Activated CD8-positive, alpha-beta memory T cell treated with anti-CD3 and anti-CD28 coated beads, Interleukin-2, amount 10 ng/mL, durations not matched to agents 7 days and 5 days (primary cell): Measurements from ENCODE around the gene ANAPC15. TPM values are rescaled to one million over a fixed set of nuclear protein-coding genes. Genes with fewer than 3 reads are reported as not detected.

Experiments
- ATAC-seq: fragments of 150-1000 bp; cut with Tn5 transposase; one replicate; pipeline ENCODE4 v1.10.0; 2021; ENCODE audit warnings: moderate library complexity
- CTCF ChIA-PET: fragments of 350-600 bp; sonication (Branson Sonifier 250); formaldehyde crosslinking; loops from one replicate; lab custom pipeline; 2021; ENCODE audit warnings: antibody characterized with exemption; lab: Charles Lee
- DNase-seq: peaks from one replicate; pipeline ENCODE4 v3.0.0-alpha.2; 2020
- H3K27ac Mint-ChIP-seq: one replicate; pipeline ENCODE4 v1.8.0; 2021; ENCODE audit warnings: mild to moderate bottlenecking, mixed read lengths
- H3K27me3 Mint-ChIP-seq: one replicate; pipeline ENCODE4 v1.8.0; 2021; ENCODE audit warnings: mixed read lengths
- H3K36me3 Mint-ChIP-seq: one replicate; pipeline ENCODE4 v1.8.0; 2021; ENCODE audit warnings: mild to moderate bottlenecking, mixed read lengths
- H3K4me1 Mint-ChIP-seq: one replicate; pipeline ENCODE4 v1.8.0; 2021; ENCODE audit warnings: mixed read lengths
- H3K4me3 Mint-ChIP-seq: one replicate; pipeline ENCODE4 v1.8.0; 2021; ENCODE audit warnings: mild to moderate bottlenecking, moderate library complexity, mixed read lengths
- H3K9me3 Mint-ChIP-seq: one replicate; pipeline ENCODE4 v1.8.0; 2022; ENCODE audit warnings: low read depth, mixed read lengths
- total RNA-seq, 2 experiments: library from RNA; stranded (reverse); gene quantifications; one replicate each; pipeline ENCODE4 v1.2.3, GENCODE V29; 2021

Gene ANAPC15
- total RNA-seq, 2 experiments from 2014 or later, result 53.8 to 63.6 TPM

GRCh38 chr11:72122607-72123006, 10.1 kb upstream of the ANAPC15 start:
- Mint-ChIP-seq H3K27ac (no peak overlapping the region), H3K9me3 (peaks cover 5% of the 10 kb centered on the region), H3K4me1 (peaks cover 12% of the 10 kb centered on the region), H3K4me3 (no peak overlapping the region), H3K36me3 (peaks cover 3% of the 10 kb centered on the region), H3K27me3 (peaks cover 14% of the 10 kb centered on the region)
- no peak for ATAC-seq
- CTCF ChIA-PET, result interaction anchor here (1.5 to 2.8 kb wide), 2 partner anchors 10 to 22 kb away, joined by 4 to 11 read pairs; partner anchors contain the start of gene ANAPC15
- no peak for DNase-seq

- H3K4me1 Mint-ChIP-seq, result peaks cover 16% of the 10 kb centered on the region
Observed at GRCh38 chr11:72120930-72121329, 8.4 kb upstream of the ANAPC15 start.

GRCh38 chr11:72119198-72119597, 6.7 kb upstream of the ANAPC15 start:
- DNase-seq (no peak), ATAC-seq (peak; percentile 36)
- peaks cover 16% of the 10 kb centered on the region for H3K4me1 Mint-ChIP-seq
- H3K36me3 Mint-ChIP-seq, result no peaks in the 10 kb centered on the region
- peaks cover 7% of the 10 kb centered on the region for H3K27me3 Mint-ChIP-seq
- H3K4me3 Mint-ChIP-seq, result no peak overlapping the region
- CTCF ChIA-PET, result interaction anchor here (0.8 to 2.1 kb wide), 3 partner anchors 11 to 93 kb away, joined by 3 to 6 read pairs (median 3); no protein-coding TSS in a partner anchor
- peak overlapping the region; percentile 13 for H3K27ac Mint-ChIP-seq
- H3K9me3 Mint-ChIP-seq, result no peaks in the 10 kb centered on the region

More at GRCh38 chr11:72120930-72121329, 8.4 kb upstream of the ANAPC15 start:
- Mint-ChIP-seq H3K4me3 (no peak overlapping the region), H3K36me3 (no peaks in the 10 kb centered on the region), H3K27ac (no peak overlapping the region), H3K9me3 (peaks cover 2% of the 10 kb centered on the region), H3K27me3 (peaks cover 11% of the 10 kb centered on the region)
- no peak for DNase-seq
- no peak for ATAC-seq
- CTCF ChIA-PET, result interaction anchor here (2.8 kb wide), 1 partner anchor 23 kb away, joined by 11 read pairs; no protein-coding TSS in a partner anchor

GRCh38 chr11:72116019-72116755, 3.7 kb upstream of the ANAPC15 start:
- Mint-ChIP-seq H3K27ac (no peak overlapping the region), H3K27me3 (no peaks in the 10 kb centered on the region), H3K36me3 (no peaks in the 10 kb centered on the region), H3K9me3 (no peaks in the 10 kb centered on the region), H3K4me3 (no peak overlapping the region), H3K4me1 (peaks cover 32% of the 10 kb centered on the region)
- DNase-seq (no peak), ATAC-seq (no peak)
- CTCF ChIA-PET, result interaction anchor here (1.0 to 1.2 kb wide), 2 partner anchors 28 to 91 kb away, joined by 3 to 4 read pairs; no protein-coding TSS in a partner anchor

- Mint-ChIP-seq H3K4me3 (no peak overlapping the region), H3K27ac (no peak overlapping the region), H3K27me3 (no peaks in the 10 kb centered on the region), H3K9me3 (no peaks in the 10 kb centered on the region), H3K4me1 (peaks cover 35% of the 10 kb centered on the region), H3K36me3 (peaks cover 2% of the 10 kb centered on the region)
- CTCF ChIA-PET, result no interaction called here
- ATAC-seq (no peak), DNase-seq (no peak)
Observed at GRCh38 chr11:72114570-72114969, 2.1 kb upstream of the ANAPC15 start.

GRCh38 chr11:72112978-72113808, 698 bp upstream of the ANAPC15 start:
- H3K36me3 Mint-ChIP-seq, result peaks cover 2% of the 10 kb centered on the region
- peaks cover 25% of the 10 kb centered on the region for H3K4me1 Mint-ChIP-seq
- no peaks in the 10 kb centered on the region for H3K9me3 Mint-ChIP-seq
- H3K27ac Mint-ChIP-seq, result peak overlapping the region; percentile 98
- H3K4me3 Mint-ChIP-seq, result peak overlapping the region; percentile 93
- CTCF ChIA-PET, result interaction anchor here (0.6 to 2.8 kb wide), 13 partner anchors 10 to 318 kb away, joined by 3 to 11 read pairs (median 4); no protein-coding TSS in a partner anchor
- ATAC-seq (no peak), DNase-seq (no peak)
- no peaks in the 10 kb centered on the region for H3K27me3 Mint-ChIP-seq

- DNase-seq (no peak), ATAC-seq (peak; percentile 0)
- H3K9me3 Mint-ChIP-seq, result no peaks in the 10 kb centered on the region
- CTCF ChIA-PET, result interaction anchor here (1.2 to 2.8 kb wide), 8 partner anchors 20 to 319 kb away, joined by 3 to 11 read pairs (median 4); no protein-coding TSS in a partner anchor
- peak overlapping the region; percentile 93 for H3K4me3 Mint-ChIP-seq
- H3K27me3 Mint-ChIP-seq, result no peaks in the 10 kb centered on the region
- peaks cover 19% of the 10 kb centered on the region for H3K4me1 Mint-ChIP-seq
- peak overlapping the region; percentile 98 for H3K27ac Mint-ChIP-seq
- H3K36me3 Mint-ChIP-seq, result peaks cover 2% of the 10 kb centered on the region
Observed at GRCh38 chr11:72111300-72112142, 974 bp downstream of the ANAPC15 start.

- Mint-ChIP-seq H3K4me1 (peaks cover 27% of the 10 kb centered on the region), H3K4me3 (no peak within 1 kb of the TSS), H3K27ac (peak within 1 kb of the TSS; percentile 29), H3K9me3 (no peaks in the 10 kb centered on the region), H3K36me3 (peaks cover 4% of the 10 kb centered on the region), H3K27me3 (no peaks in the 10 kb centered on the region)
- no peak for ATAC-seq
- CTCF ChIA-PET, result interaction anchor here (0.9 to 1.3 kb wide), 2 partner anchors 35 to 38 kb away, joined by 3 read pairs; no protein-coding TSS in a partner anchor
- no peak for DNase-seq
Observed at GRCh38 chr11:72105888-72106287, 6.6 kb downstream of the ANAPC15 start, which contains the start of gene TOMT. TOMT (plus strand) TSS chr11:72105924; CDS start chr11:72105952, 28 bp downstream.

- peak overlapping the region; percentile 85 for H3K4me3 Mint-ChIP-seq
- CTCF ChIA-PET, result interaction anchor here (1.9 kb wide), 1 partner anchor 40 kb away, joined by 6 read pairs; no protein-coding TSS in a partner anchor
Observed at GRCh38 chr11:72103754-72104167, 8.7 kb downstream of the ANAPC15 start.

GRCh38 chr11:72102946-72103753, 9.3 kb downstream of the ANAPC15 start, which contains the start of gene LAMTOR1:
LAMTOR1 (minus strand) TSS chr11:72103297; CDS start chr11:72103224, 73 bp downstream.
- peaks cover 11% of the 10 kb centered on the region for H3K36me3 Mint-ChIP-seq
- CTCF ChIA-PET, result interaction anchor here (0.7 to 2.1 kb wide), 5 partner anchors 12 to 81 kb away, joined by 3 to 7 read pairs (median 5); no protein-coding TSS in a partner anchor
- H3K9me3 Mint-ChIP-seq, result no peaks in the 10 kb centered on the region
- peaks cover 39% of the 10 kb centered on the region for H3K4me1 Mint-ChIP-seq
- peak; percentile 99 for DNase-seq
- H3K4me3 Mint-ChIP-seq, result peak within 1 kb of the TSS; percentile 85
- no peaks in the 10 kb centered on the region for H3K27me3 Mint-ChIP-seq
- peak; percentile 95 for ATAC-seq
- H3K27ac Mint-ChIP-seq, result peak within 1 kb of the TSS; percentile 85

More at GRCh38 chr11:72103754-72104167, 8.7 kb downstream of the ANAPC15 start:
- peaks cover 39% of the 10 kb centered on the region for H3K4me1 Mint-ChIP-seq
- no peaks in the 10 kb centered on the region for H3K9me3 Mint-ChIP-seq
- no peak for ATAC-seq
- peaks cover 6% of the 10 kb centered on the region for H3K36me3 Mint-ChIP-seq
- no peaks in the 10 kb centered on the region for H3K27me3 Mint-ChIP-seq
- H3K27ac Mint-ChIP-seq, result peak overlapping the region; percentile 85
- DNase-seq, result no peak

- Mint-ChIP-seq H3K27ac (peak overlapping the region; percentile 85), H3K27me3 (no peaks in the 10 kb centered on the region), H3K36me3 (peaks cover 16% of the 10 kb centered on the region), H3K9me3 (no peaks in the 10 kb centered on the region), H3K4me3 (peak overlapping the region; percentile 85), H3K4me1 (peaks cover 39% of the 10 kb centered on the region)
- DNase-seq, result no peak
- CTCF ChIA-PET, result interaction anchor here (0.7 to 2.1 kb wide), 6 partner anchors 11 to 81 kb away, joined by 3 to 7 read pairs (median 4); no protein-coding TSS in a partner anchor
- peak; percentile 13 for ATAC-seq
Observed at GRCh38 chr11:72102631-72102945, 9.9 kb downstream of the ANAPC15 start.
